Activated CD8-positive, alpha-beta T cell treated with anti-CD3 and anti-CD28 coated beads for 36 hours (primary cell): ENCODE results near the gene HAUS8. TPM values are rescaled to one million over a fixed set of nuclear protein-coding genes. Genes with fewer than 3 reads are reported as not detected.
"Not testable (repeated sequence)": the region's sequence is repeated elsewhere in the genome, so short reads cannot be mapped to it uniquely, and the experiment has no call there.

ENCODE experiments used
- ATAC-seq: fragments of 200-7000 bp; cut with Tn5 transposase; one replicate; pipeline ENCODE4 v1.10.0; 2021; ENCODE audit warnings: mild to moderate bottlenecking, moderate library complexity
- CTCF ChIA-PET: fragments of 350-600 bp; sonication (Branson Sonifier 250); formaldehyde crosslinking; loops from one replicate; lab custom pipeline; 2021; ENCODE audit warnings: antibody characterized with exemption; lab: Charles Lee
- POLR2A ChIA-PET: fragments of 350-600 bp; sonication (Branson Sonifier 250); formaldehyde crosslinking; loops from one replicate; lab custom pipeline; 2021; ENCODE audit warnings: antibody characterized with exemption; lab: Charles Lee
- DNase-seq: peaks from one replicate; pipeline ENCODE4 v3.0.0-alpha.2; 2020
- H3K27ac Mint-ChIP-seq: one replicate; pipeline ENCODE4 v1.8.0; 2021; ENCODE audit warnings: mild to moderate bottlenecking, mixed read lengths
- H3K27me3 Mint-ChIP-seq: one replicate; pipeline ENCODE4 v1.8.0; 2021; ENCODE audit warnings: mixed read lengths
- H3K36me3 Mint-ChIP-seq: one replicate; pipeline ENCODE4 v1.8.0; 2021; ENCODE audit warnings: low read depth, mixed read lengths
- H3K4me1 Mint-ChIP-seq: one replicate; pipeline ENCODE4 v1.8.0; 2021; ENCODE audit warnings: low read depth, mixed read lengths
- H3K4me3 Mint-ChIP-seq: one replicate; pipeline ENCODE4 v1.8.0; 2021; ENCODE audit warnings: mild to moderate bottlenecking, moderate library complexity, mixed read lengths
- H3K9me3 Mint-ChIP-seq: one replicate; pipeline ENCODE4 v1.8.0; 2021; ENCODE audit warnings: mixed read lengths
- intact Hi-C: fragments of 100-400 bp; cut with micrococcal nuclease; formaldehyde crosslinking; loops from one replicate; pipeline ENCODE4 v1.10.0; 2022
- total RNA-seq, 2 experiments: library from RNA; stranded (reverse); gene quantifications; one replicate each; pipeline ENCODE4 v1.2.3, GENCODE V29; 2021
- TF ChIP-seq, protein P1 (sequence below): fragments of 200-600 bp; IDR thresholded peaks from one replicate; pipeline ENCODE4 v1.8.0; 2022; ENCODE audit warnings: antibody characterized with exemption, mild to moderate bottlenecking

HAUS8 gene
- total RNA-seq, 2 experiments from 2014 or later = 40.7 to 41.9 TPM

DNA sequence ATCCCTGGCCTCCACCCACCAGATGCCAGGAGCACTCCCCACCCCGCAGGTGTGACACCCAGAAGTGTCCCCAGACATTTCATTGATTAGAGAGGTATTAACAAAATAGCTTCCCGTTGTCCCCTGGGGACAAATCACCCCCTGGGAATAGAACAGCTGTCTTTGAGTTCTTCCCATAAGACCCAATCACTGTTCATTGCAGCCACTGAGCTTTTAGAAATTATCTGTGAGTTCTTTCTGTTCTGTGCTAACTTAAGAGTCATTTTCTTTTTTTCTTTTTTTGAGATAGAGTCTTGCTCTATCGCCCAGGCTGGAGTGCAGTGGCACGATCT lies 33.2 kb upstream of the HAUS8 start:
- no peaks in the 10 kb centered on the region for H3K27me3 Mint-ChIP-seq
- H3K4me3 Mint-ChIP-seq = no peak overlapping the region
- no peak overlapping the region for H3K27ac Mint-ChIP-seq
- H3K36me3 Mint-ChIP-seq = peaks cover 28% of the 10 kb centered on the region
- no peak for DNase-seq
- ATAC-seq = no peak
- CTCF ChIA-PET = no interaction called here
- H3K9me3 Mint-ChIP-seq = no peaks in the 10 kb centered on the region
- peaks cover 43% of the 10 kb centered on the region for H3K4me1 Mint-ChIP-seq
- POLR2A ChIA-PET = interaction anchor here (1.5 to 2.0 kb wide), 2 partner anchors 17 to 21 kb away, joined by 3 to 7 read pairs; no protein-coding TSS in a partner anchor
- intact Hi-C loops = no loop called here
- TF ChIP-seq, protein P1, sequence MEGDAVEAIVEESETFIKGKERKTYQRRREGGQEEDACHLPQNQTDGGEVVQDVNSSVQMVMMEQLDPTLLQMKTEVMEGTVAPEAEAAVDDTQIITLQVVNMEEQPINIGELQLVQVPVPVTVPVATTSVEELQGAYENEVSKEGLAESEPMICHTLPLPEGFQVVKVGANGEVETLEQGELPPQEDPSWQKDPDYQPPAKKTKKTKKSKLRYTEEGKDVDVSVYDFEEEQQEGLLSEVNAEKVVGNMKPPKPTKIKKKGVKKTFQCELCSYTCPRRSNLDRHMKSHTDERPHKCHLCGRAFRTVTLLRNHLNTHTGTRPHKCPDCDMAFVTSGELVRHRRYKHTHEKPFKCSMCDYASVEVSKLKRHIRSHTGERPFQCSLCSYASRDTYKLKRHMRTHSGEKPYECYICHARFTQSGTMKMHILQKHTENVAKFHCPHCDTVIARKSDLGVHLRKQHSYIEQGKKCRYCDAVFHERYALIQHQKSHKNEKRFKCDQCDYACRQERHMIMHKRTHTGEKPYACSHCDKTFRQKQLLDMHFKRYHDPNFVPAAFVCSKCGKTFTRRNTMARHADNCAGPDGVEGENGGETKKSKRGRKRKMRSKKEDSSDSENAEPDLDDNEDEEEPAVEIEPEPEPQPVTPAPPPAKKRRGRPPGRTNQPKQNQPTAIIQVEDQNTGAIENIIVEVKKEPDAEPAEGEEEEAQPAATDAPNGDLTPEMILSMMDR = no peak

DNA sequence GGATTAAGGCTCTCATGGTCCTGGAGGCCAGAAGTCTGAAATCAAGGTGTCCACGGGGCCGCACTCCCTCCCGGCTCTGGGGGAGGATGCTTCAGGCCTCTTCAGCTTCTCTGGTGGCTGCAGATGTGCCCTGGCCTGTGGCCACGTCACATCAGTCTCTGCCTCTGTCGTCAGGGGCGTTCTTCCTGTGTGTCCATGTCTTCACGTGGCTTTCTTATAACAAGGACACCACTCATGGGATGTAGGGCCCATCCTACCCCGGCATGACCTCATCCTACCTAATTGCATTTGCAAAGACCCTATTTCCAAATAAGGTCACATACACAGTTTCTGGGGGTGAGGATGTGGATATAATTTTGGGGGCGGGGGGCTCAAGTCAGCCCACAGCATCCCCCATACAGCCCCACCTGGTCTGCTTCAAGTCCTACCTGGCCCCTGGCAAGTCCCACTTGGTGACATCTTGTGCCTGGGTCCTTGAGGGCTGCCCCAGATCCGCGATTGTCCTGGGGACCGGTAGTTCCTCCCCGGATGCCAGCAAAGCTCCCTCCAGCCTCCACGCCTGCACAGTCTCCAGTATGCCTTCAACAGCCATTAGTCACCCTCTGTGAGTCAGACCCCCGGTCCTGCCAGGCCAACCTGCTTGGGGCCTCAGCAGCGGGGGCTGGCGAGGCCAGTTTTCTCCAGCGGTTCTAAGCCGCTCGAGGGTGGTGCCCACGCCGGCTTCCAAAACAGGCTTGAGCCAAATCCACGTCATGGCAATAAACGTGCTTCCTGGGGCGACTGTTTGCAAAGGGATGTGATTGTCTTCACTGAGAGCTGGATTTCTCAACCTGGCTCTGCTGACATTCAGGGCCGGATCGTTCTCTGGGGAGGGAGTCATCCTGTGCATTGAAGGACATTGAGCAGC lies 32.5 kb upstream of the HAUS8 start:
- intact Hi-C loops = no loop called here
- Mint-ChIP-seq H3K4me1 (peaks cover 42% of the 10 kb centered on the region), H3K9me3 (no peaks in the 10 kb centered on the region), H3K27me3 (no peaks in the 10 kb centered on the region), H3K36me3 (peaks cover 29% of the 10 kb centered on the region), H3K4me3 (no peak overlapping the region), H3K27ac (no peak overlapping the region)
- ChIA-PET POLR2A (interaction anchor here (1.5 to 2.0 kb wide), 2 partner anchors 18 to 21 kb away, joined by 3 to 7 read pairs; no protein-coding TSS in a partner anchor), CTCF (no interaction called here)
- TF ChIP-seq, protein P1 = no peak
- peak; percentile 65 for ATAC-seq
- DNase-seq = peak; percentile 41

DNA sequence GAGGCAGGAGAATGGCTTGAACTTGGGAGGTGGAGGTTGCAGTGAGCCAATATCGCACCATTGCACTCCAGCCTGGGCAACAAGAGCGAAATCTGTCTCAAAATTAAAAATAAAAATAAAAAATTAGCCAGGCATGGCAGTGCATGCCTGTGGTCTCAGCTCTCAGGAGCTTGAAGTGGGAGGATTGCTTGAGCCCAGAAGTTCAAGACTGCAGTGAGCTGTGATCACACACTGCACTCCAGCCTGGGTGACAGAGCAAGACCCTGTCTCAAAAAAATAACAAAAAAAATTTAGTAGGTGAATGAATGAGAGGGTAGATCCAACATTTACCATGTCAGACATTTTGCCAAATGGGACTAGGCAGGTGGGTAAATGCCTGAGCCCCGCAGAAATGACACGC lies 31.7 kb upstream of the HAUS8 start:
- peaks cover 41% of the 10 kb centered on the region for H3K4me1 Mint-ChIP-seq
- H3K27me3 Mint-ChIP-seq, ATAC-seq, DNase-seq, CTCF ChIA-PET, intact Hi-C loops, H3K27ac Mint-ChIP-seq, H3K9me3 Mint-ChIP-seq, H3K4me3 Mint-ChIP-seq: not testable (repeated sequence)
- H3K36me3 Mint-ChIP-seq = peaks cover 36% of the 10 kb centered on the region
- POLR2A ChIA-PET = interaction anchor here (1.5 kb wide), 1 partner anchor 20 kb away, joined by 3 read pairs; no protein-coding TSS in a partner anchor

DNA sequence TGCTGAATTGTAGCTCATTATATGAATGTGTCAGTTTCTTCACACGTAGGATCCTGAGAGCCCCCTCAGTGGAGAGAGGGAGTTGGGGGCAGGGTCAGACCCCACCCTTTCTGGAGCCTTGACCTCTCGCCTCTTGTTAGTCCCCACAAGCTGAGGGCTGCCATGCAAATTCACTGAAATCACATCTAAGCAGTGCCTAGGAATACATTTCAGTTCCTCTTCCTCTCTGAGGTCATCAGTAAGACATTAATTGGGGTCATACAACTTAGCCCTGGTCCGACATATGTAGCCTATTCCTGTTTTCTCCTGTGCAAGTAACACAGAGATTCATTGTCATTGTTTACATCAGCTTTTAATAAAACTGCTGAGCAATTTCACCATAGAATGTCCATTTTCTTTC lies 30.3 kb upstream of the HAUS8 start:
- Mint-ChIP-seq H3K9me3 (no peaks in the 10 kb centered on the region), H3K27ac (no peak overlapping the region), H3K27me3 (no peaks in the 10 kb centered on the region), H3K4me1 (peaks cover 36% of the 10 kb centered on the region), H3K4me3 (no peak overlapping the region), H3K36me3 (peaks cover 35% of the 10 kb centered on the region)
- CTCF ChIA-PET = no interaction called here
- no peak for DNase-seq
- TF ChIP-seq, protein P1 = no peak
- no peak for ATAC-seq
- POLR2A ChIA-PET = no interaction called here
- intact Hi-C loops = no loop called here

DNA sequence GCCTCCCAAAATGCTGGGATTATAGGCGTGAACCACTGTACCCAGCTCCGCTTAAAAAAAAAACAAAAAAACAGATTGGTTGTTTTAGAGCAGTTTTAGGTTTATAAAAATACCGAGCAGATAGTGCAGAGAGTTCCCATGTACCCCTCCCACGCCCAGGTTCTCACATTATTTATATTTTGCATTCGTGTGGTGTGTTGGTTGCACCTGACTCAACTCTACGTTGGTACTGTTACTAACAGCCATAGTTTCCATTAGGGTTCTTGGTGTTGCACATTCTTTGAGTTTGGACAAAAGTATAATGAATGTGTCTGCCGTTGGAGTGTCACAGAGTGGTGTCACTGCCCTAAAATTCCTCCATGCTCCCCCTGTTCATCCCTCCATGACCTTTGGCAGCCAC lies 29.4 kb upstream of the HAUS8 start:
- intact Hi-C loops = no loop called here
- POLR2A ChIA-PET = no interaction called here
- Mint-ChIP-seq H3K4me1 (peaks cover 29% of the 10 kb centered on the region), H3K9me3 (no peaks in the 10 kb centered on the region), H3K4me3 (no peak overlapping the region), H3K27me3 (no peaks in the 10 kb centered on the region), H3K27ac (no peak overlapping the region), H3K36me3 (peaks cover 37% of the 10 kb centered on the region)
- TF ChIP-seq, protein P1 = no peak
- CTCF ChIA-PET = no interaction called here
- DNase-seq = no peak
- no peak for ATAC-seq
